ENCODE data around the gene MVK. TPM values are rescaled to one million over a fixed set of nuclear protein-coding genes. Genes with fewer than 3 reads are reported as not detected.

Gene MVK
- polyA plus RNA-seq, 3 donors, result 1.1 to 3.8 (median 1.6) TPM

DNA sequence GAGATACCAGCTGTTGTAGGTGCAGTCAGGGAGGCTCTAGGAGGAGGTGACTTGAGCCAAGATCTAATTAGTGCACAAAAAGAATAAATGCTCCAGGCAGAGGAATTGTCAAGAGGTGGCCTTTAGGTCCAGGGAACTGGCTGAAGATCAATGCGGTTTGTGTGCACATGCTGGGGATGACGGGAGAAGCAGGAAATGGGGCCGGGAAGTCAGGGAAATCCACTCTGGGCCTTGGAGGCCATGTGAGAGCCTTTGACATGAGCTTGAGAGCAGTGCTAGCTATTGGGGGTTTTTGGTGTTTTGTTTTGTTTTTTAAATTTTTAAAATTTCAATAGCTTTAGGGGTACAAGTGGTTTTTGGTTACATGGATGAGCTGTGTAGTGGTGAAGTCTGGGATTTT is 67.4 kb downstream of the MVK start:
- TF ChIP-seq, protein P1, sequence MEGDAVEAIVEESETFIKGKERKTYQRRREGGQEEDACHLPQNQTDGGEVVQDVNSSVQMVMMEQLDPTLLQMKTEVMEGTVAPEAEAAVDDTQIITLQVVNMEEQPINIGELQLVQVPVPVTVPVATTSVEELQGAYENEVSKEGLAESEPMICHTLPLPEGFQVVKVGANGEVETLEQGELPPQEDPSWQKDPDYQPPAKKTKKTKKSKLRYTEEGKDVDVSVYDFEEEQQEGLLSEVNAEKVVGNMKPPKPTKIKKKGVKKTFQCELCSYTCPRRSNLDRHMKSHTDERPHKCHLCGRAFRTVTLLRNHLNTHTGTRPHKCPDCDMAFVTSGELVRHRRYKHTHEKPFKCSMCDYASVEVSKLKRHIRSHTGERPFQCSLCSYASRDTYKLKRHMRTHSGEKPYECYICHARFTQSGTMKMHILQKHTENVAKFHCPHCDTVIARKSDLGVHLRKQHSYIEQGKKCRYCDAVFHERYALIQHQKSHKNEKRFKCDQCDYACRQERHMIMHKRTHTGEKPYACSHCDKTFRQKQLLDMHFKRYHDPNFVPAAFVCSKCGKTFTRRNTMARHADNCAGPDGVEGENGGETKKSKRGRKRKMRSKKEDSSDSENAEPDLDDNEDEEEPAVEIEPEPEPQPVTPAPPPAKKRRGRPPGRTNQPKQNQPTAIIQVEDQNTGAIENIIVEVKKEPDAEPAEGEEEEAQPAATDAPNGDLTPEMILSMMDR (IDR thresholded peaks at IDR 0.05), result no peak
- Histone ChIP-seq H3K27ac (ENCODE audit: low read depth in 1 of 2, low read length in 2 of 2) (no peak overlapping the region), H3K9me3 (replicated peaks in 1 of 2; ENCODE audit: control insufficient read depth in 1 of 2, insufficient read depth in 1 of 2, low read length in 2 of 2) (peaks cover 0 to 3% of the 10 kb centered on the region in 2 donors), H2AFZ (ENCODE audit: insufficient read depth, low read depth, low read length, poor library complexity, severe bottlenecking) (no peak overlapping the region), H4K20me1 (ENCODE audit: insufficient read depth, low read length) (no peaks in the 10 kb centered on the region), H3K4me3 (replicated peaks in 1 of 3; ENCODE audit: low read depth in 2 of 3, low read length in 3 of 3) (no peak overlapping the region), H3K4me2 (replicated peaks; ENCODE audit: extremely low read depth, low read length, poor library complexity, severe bottlenecking) (no peak overlapping the region), H3K9ac (ENCODE audit: insufficient read depth, low read length, poor library complexity, severe bottlenecking) (no peak overlapping the region), H3K36me3 (replicated peaks in 1 of 2; ENCODE audit: control insufficient read depth in 1 of 2, insufficient read depth in 2 of 2, low read length in 2 of 2) (no peaks in the 10 kb centered on the region), H3K4me1 (ENCODE audit: control insufficient read depth in 1 of 2, insufficient read depth in 2 of 2, low read length in 2 of 2) (no peaks in the 10 kb centered on the region), H3K27me3 (ENCODE audit: control insufficient read depth in 2 of 2, insufficient read depth in 2 of 2, low read length in 2 of 2) (no peaks in the 10 kb centered on the region), H3K79me2 (ENCODE audit: insufficient read depth, low read length) (no peaks in the 10 kb centered on the region)
- DNase-seq, result no peak
- intact Hi-C loops (cut with micrococcal nuclease), result no loop called here
- WGBS (ENCODE audit: insufficient coverage), result 87% methylated on average over 3 of the region's 3 CpGs
- Mint-ChIP-seq H3K9me3 (peaks cover 0 to 1% (median 0%) of the 10 kb centered on the region in 7 donors), H3K4me1 (no peaks in the 10 kb centered on the region), H3K27me3 (ENCODE audit: low read depth in 3 of 3) (peaks cover 0 to 5% (median 4%) of the 10 kb centered on the region in 3 donors), H3K36me3 (no peaks in the 10 kb centered on the region), H3K4me3 (no peak overlapping the region), H3K27ac (no peak overlapping the region)

DNA sequence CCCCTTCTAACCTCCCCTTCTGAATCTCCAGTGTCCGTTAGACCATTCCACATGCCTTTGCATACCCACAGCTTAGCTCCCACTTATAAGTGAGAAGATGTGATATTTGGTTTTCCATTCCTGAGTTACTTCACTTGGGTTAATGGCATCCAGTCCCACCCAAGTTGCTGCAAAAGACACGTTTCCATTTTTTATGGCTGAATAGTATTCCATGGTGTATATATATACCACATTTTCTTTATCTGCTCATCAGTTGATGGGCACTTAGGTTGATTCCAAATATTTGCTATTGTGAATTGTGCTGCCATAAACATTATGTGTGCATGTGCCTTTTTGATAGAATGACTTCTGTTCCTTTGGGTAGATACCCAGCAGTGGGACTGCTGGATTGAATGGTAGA is 67.8 kb downstream of the MVK start:
- Histone ChIP-seq H3K4me2 (replicated peaks; ENCODE audit: extremely low read depth, low read length, poor library complexity, severe bottlenecking) (no peak overlapping the region), H3K79me2 (ENCODE audit: insufficient read depth, low read length) (no peaks in the 10 kb centered on the region), H4K20me1 (ENCODE audit: insufficient read depth, low read length) (no peaks in the 10 kb centered on the region), H3K9me3 (replicated peaks in 1 of 2; ENCODE audit: control insufficient read depth in 1 of 2, insufficient read depth in 1 of 2, low read length in 2 of 2) (no peaks in the 10 kb centered on the region), H2AFZ (ENCODE audit: insufficient read depth, low read depth, low read length, poor library complexity, severe bottlenecking) (no peak overlapping the region), H3K27me3 (ENCODE audit: control insufficient read depth in 2 of 2, insufficient read depth in 2 of 2, low read length in 2 of 2) (no peaks in the 10 kb centered on the region), H3K27ac (ENCODE audit: low read depth in 1 of 2, low read length in 2 of 2) (no peak overlapping the region), H3K4me1 (ENCODE audit: control insufficient read depth in 1 of 2, insufficient read depth in 2 of 2, low read length in 2 of 2) (no peaks in the 10 kb centered on the region), H3K9ac (ENCODE audit: insufficient read depth, low read length, poor library complexity, severe bottlenecking) (no peak overlapping the region), H3K36me3 (replicated peaks in 1 of 2; ENCODE audit: control insufficient read depth in 1 of 2, insufficient read depth in 2 of 2, low read length in 2 of 2) (no peaks in the 10 kb centered on the region), H3K4me3 (replicated peaks in 1 of 3; ENCODE audit: low read depth in 2 of 3, low read length in 3 of 3) (no peak overlapping the region)
- H3K4me1 Mint-ChIP-seq, result no peaks in the 10 kb centered on the region
- peaks cover 0 to 1% (median 0%) of the 10 kb centered on the region in 7 donors for H3K9me3 Mint-ChIP-seq
- WGBS (ENCODE audit: insufficient coverage), result no CpG with 5 or more reads among the region's 2 CpGs
- peak overlapping the region in 1 of 7 donors; percentile 16 for H3K27ac Mint-ChIP-seq
- DNase-seq, result no peak
- TF ChIP-seq, protein P1 (IDR thresholded peaks at IDR 0.05), result no peak
- H3K36me3 Mint-ChIP-seq, result no peaks in the 10 kb centered on the region
- intact Hi-C loops (cut with micrococcal nuclease), result no loop called here
- H3K4me3 Mint-ChIP-seq, result no peak overlapping the region
- peaks cover 0 to 6% (median 5%) of the 10 kb centered on the region in 3 donors for H3K27me3 Mint-ChIP-seq (ENCODE audit: low read depth in 3 of 3)

Data from CD14-positive monocyte (primary cell).